ENCODE data around the gene CFAP99.

The CFAP99 gene

GRCh38 chr4:2485956-2486355 is 67.2 kb downstream of the CFAP99 start:
- peaks cover 70% of the 10 kb centered on the region for H3K4me1 Mint-ChIP-seq
- CTCF ChIA-PET = interaction anchor here (1.1 kb wide), 2 partner anchors 17 to 44 kb away, joined by 3 read pairs; partner anchors contain the start of gene RNF4
- peaks cover 23% of the 10 kb centered on the region for H3K36me3 Mint-ChIP-seq
- H3K27me3 Mint-ChIP-seq = no peaks in the 10 kb centered on the region
- peak overlapping the region; percentile 45 for H3K27ac Mint-ChIP-seq
- H3K4me3 Mint-ChIP-seq = no peak overlapping the region
- DNase-seq = no peak
- no peaks in the 10 kb centered on the region for H3K9me3 Mint-ChIP-seq

- no peak overlapping the region for H3K4me3 Mint-ChIP-seq
- H3K27ac Mint-ChIP-seq = peak overlapping the region; percentile 42
- H3K27me3 Mint-ChIP-seq = no peaks in the 10 kb centered on the region
- CTCF ChIA-PET = no interaction called here
- H3K9me3 Mint-ChIP-seq = no peaks in the 10 kb centered on the region
- H3K4me1 Mint-ChIP-seq = peaks cover 60% of the 10 kb centered on the region
- H3K36me3 Mint-ChIP-seq = peaks cover 24% of the 10 kb centered on the region
- DNase-seq = no peak
Measured at GRCh38 chr4:2486981-2487380, 68.2 kb downstream of the CFAP99 start.

GRCh38 chr4:2487632-2488031 is 68.9 kb downstream of the CFAP99 start:
- no peak for DNase-seq
- Mint-ChIP-seq H3K4me3 (no peak overlapping the region), H3K9me3 (no peaks in the 10 kb centered on the region), H3K4me1 (peaks cover 56% of the 10 kb centered on the region), H3K27me3 (no peaks in the 10 kb centered on the region), H3K36me3 (peaks cover 28% of the 10 kb centered on the region), H3K27ac (no peak overlapping the region)
- CTCF ChIA-PET = no interaction called here

GRCh38 chr4:2489081-2489805 is 70.5 kb downstream of the CFAP99 start:
- H3K36me3 Mint-ChIP-seq = peaks cover 35% of the 10 kb centered on the region
- no peaks in the 10 kb centered on the region for H3K9me3 Mint-ChIP-seq
- no peaks in the 10 kb centered on the region for H3K27me3 Mint-ChIP-seq
- H3K27ac Mint-ChIP-seq = no peak overlapping the region
- no peak overlapping the region for H3K4me3 Mint-ChIP-seq
- DNase-seq = no peak
- CTCF ChIA-PET = no interaction called here
- H3K4me1 Mint-ChIP-seq = peaks cover 49% of the 10 kb centered on the region

- DNase-seq = no peak
- Mint-ChIP-seq H3K27ac (no peak overlapping the region), H3K4me3 (no peak overlapping the region), H3K36me3 (peaks cover 36% of the 10 kb centered on the region), H3K9me3 (no peaks in the 10 kb centered on the region), H3K27me3 (no peaks in the 10 kb centered on the region), H3K4me1 (peaks cover 41% of the 10 kb centered on the region)
- CTCF ChIA-PET = no interaction called here
Measured at GRCh38 chr4:2489841-2490552, 71.2 kb downstream of the CFAP99 start.

- DNase-seq = no peak
- Mint-ChIP-seq H3K9me3 (no peaks in the 10 kb centered on the region), H3K27me3 (no peaks in the 10 kb centered on the region), H3K27ac (peak overlapping the region; percentile 30), H3K36me3 (peaks cover 56% of the 10 kb centered on the region), H3K4me1 (peaks cover 16% of the 10 kb centered on the region), H3K4me3 (no peak overlapping the region)
- CTCF ChIA-PET = interaction anchor here (1.1 kb wide), 1 partner anchor 24 kb away, joined by 4 read pairs; the partner anchor contains the start of gene RNF4
Measured at GRCh38 chr4:2492970-2493369, 74.2 kb downstream of the CFAP99 start.

- H3K27ac Mint-ChIP-seq = no peak overlapping the region
- no peak for DNase-seq
- peaks cover 12% of the 10 kb centered on the region for H3K4me1 Mint-ChIP-seq
- H3K27me3 Mint-ChIP-seq = no peaks in the 10 kb centered on the region
- H3K4me3 Mint-ChIP-seq = no peak overlapping the region
- CTCF ChIA-PET = no interaction called here
- H3K9me3 Mint-ChIP-seq = no peaks in the 10 kb centered on the region
- H3K36me3 Mint-ChIP-seq = peaks cover 60% of the 10 kb centered on the region
Measured at GRCh38 chr4:2494992-2495391, 76.2 kb downstream of the CFAP99 start.

GRCh38 chr4:2497324-2497723 is 78.6 kb downstream of the CFAP99 start:
- Mint-ChIP-seq H3K36me3 (peaks cover 61% of the 10 kb centered on the region), H3K27me3 (no peaks in the 10 kb centered on the region), H3K27ac (no peak overlapping the region), H3K4me3 (no peak overlapping the region), H3K4me1 (peaks cover 7% of the 10 kb centered on the region), H3K9me3 (no peaks in the 10 kb centered on the region)
- DNase-seq = no peak
- CTCF ChIA-PET = no interaction called here

- CTCF ChIA-PET = no interaction called here
- Mint-ChIP-seq H3K9me3 (no peaks in the 10 kb centered on the region), H3K4me1 (peaks cover 2% of the 10 kb centered on the region), H3K27ac (no peak overlapping the region), H3K27me3 (no peaks in the 10 kb centered on the region), H3K36me3 (peaks cover 55% of the 10 kb centered on the region), H3K4me3 (no peak overlapping the region)
- DNase-seq = no peak
Measured at GRCh38 chr4:2497931-2498330, 79.2 kb downstream of the CFAP99 start.

GRCh38 chr4:2500547-2500946 is 81.8 kb downstream of the CFAP99 start:
- Mint-ChIP-seq H3K4me3 (no peak overlapping the region), H3K27me3 (no peaks in the 10 kb centered on the region), H3K36me3 (peaks cover 56% of the 10 kb centered on the region), H3K4me1 (no peaks in the 10 kb centered on the region), H3K9me3 (no peaks in the 10 kb centered on the region), H3K27ac (peak overlapping the region; percentile 58)
- CTCF ChIA-PET = no interaction called here
- DNase-seq = no peak

- CTCF ChIA-PET = no interaction called here
- Mint-ChIP-seq H3K4me1 (no peaks in the 10 kb centered on the region), H3K27ac (peak overlapping the region; percentile 42), H3K9me3 (no peaks in the 10 kb centered on the region), H3K27me3 (no peaks in the 10 kb centered on the region), H3K4me3 (no peak overlapping the region), H3K36me3 (peaks cover 56% of the 10 kb centered on the region)
- DNase-seq = no peak
Measured at GRCh38 chr4:2501034-2501594, 82.4 kb downstream of the CFAP99 start.

- CTCF ChIA-PET = no interaction called here
- Mint-ChIP-seq H3K27ac (peak overlapping the region; percentile 49), H3K36me3 (peaks cover 49% of the 10 kb centered on the region), H3K4me1 (no peaks in the 10 kb centered on the region), H3K27me3 (no peaks in the 10 kb centered on the region), H3K9me3 (no peaks in the 10 kb centered on the region), H3K4me3 (no peak overlapping the region)
- no peak for DNase-seq
Measured at GRCh38 chr4:2503809-2504208, 85.1 kb downstream of the CFAP99 start.

GRCh38 chr4:2507259-2507658 is 88.5 kb downstream of the CFAP99 start:
- H3K4me1 Mint-ChIP-seq = peaks cover 2% of the 10 kb centered on the region
- no peak overlapping the region for H3K4me3 Mint-ChIP-seq
- no peaks in the 10 kb centered on the region for H3K9me3 Mint-ChIP-seq
- no peak for DNase-seq
- H3K36me3 Mint-ChIP-seq = peaks cover 48% of the 10 kb centered on the region
- no peaks in the 10 kb centered on the region for H3K27me3 Mint-ChIP-seq
- no peak overlapping the region for H3K27ac Mint-ChIP-seq
- CTCF ChIA-PET = no interaction called here

GRCh38 chr4:2507855-2508254 is 89.1 kb downstream of the CFAP99 start:
- Mint-ChIP-seq H3K4me3 (no peak overlapping the region), H3K4me1 (peaks cover 2% of the 10 kb centered on the region), H3K27ac (no peak overlapping the region), H3K27me3 (no peaks in the 10 kb centered on the region), H3K36me3 (peaks cover 49% of the 10 kb centered on the region), H3K9me3 (no peaks in the 10 kb centered on the region)
- no peak for DNase-seq
- CTCF ChIA-PET = no interaction called here
